SK-N-SH treated with all-trans-retinoic acid at 6 μM for 48 hours (cell line): ENCODE results near the gene TMEM164.

Experiments
- ATAC-seq: fragments of 200-7000 bp; cut with Tn5 transposase; 3 replicates; pipeline ENCODE4 v1.9.1; 2020; ENCODE audit warnings: mild to moderate bottlenecking, moderate library complexity
- ARNTL ChIP-seq: fragments of 450-650 bp; formaldehyde crosslinking; IDR thresholded peaks from 2 replicates; pipeline ENCODE4 v1.5.0; 2020; ENCODE audit warnings: low read depth, mild to moderate bottlenecking, moderate library complexity, borderline replicate concordance
- BACH2 ChIP-seq: fragments of 250-450 bp; sonication (Bioruptor Pico); IDR thresholded peaks from 2 replicates; pipeline ENCODE4 v1.9.0; 2021; ENCODE audit warnings: mild to moderate bottlenecking, borderline replicate concordance
- CSDC2 ChIP-seq: fragments of 250-450 bp; sonication (Bioruptor Pico); IDR thresholded peaks from 2 replicates; pipeline ENCODE4 v1.5.0; 2020; ENCODE audit warnings: mild to moderate bottlenecking, moderate library complexity
- ESRRG ChIP-seq: fragments of 250-450 bp; sonication (Bioruptor Pico); IDR thresholded peaks from 2 replicates; pipeline ENCODE4 v1.6.1; 2021; ENCODE audit warnings: mild to moderate bottlenecking
- GLIS3 ChIP-seq: fragments of 250-450 bp; sonication (Bioruptor Pico); IDR thresholded peaks from 2 replicates; pipeline ENCODE4 v1.5.0; 2020; ENCODE audit warnings: mild to moderate bottlenecking, moderate library complexity
- ISL1 ChIP-seq: fragments of 250-450 bp; sonication (Bioruptor Pico); IDR thresholded peaks from 2 replicates; pipeline ENCODE4 v2.1.2; 2022; ENCODE audit warnings: mild to moderate bottlenecking, moderate library complexity
- OSR1 ChIP-seq: fragments of 250-450 bp; sonication (Bioruptor Pico); IDR thresholded peaks from 2 replicates; pipeline ENCODE4 v1.8.0; 2022; ENCODE audit warnings: moderate library complexity, mild to moderate bottlenecking, inconsistent platforms
- PPARA ChIP-seq: fragments of 250-450 bp; sonication (Bioruptor Pico); IDR thresholded peaks from 2 replicates; pipeline ENCODE4 v1.5.0; 2020; ENCODE audit warnings: mild to moderate bottlenecking, borderline replicate concordance
- RARB ChIP-seq: fragments of 250-450 bp; sonication (Bioruptor Pico); IDR thresholded peaks from 2 replicates; pipeline ENCODE4 v1.8.0; 2021; ENCODE audit warnings: mild to moderate bottlenecking, moderate library complexity
- TCF4 ChIP-seq: fragments of 250-450 bp; sonication (Bioruptor Pico); IDR thresholded peaks from 2 replicates; pipeline ENCODE4 v1.8.0; 2021; ENCODE audit warnings: mild to moderate bottlenecking, moderate library complexity, borderline replicate concordance
- TOX ChIP-seq: fragments of 250-450 bp; sonication (Bioruptor Pico); IDR thresholded peaks from 2 replicates; pipeline ENCODE4 v1.8.0; 2021; ENCODE audit warnings: mild to moderate bottlenecking, moderate library complexity, borderline replicate concordance
- ZFP3 ChIP-seq: fragments of 250-450 bp; sonication (Bioruptor Pico); IDR thresholded peaks from 2 replicates; pipeline ENCODE4 v1.5.0; 2020; ENCODE audit warnings: mild to moderate bottlenecking, moderate library complexity
- ZFP30 ChIP-seq: fragments of 450-650 bp; formaldehyde crosslinking; IDR thresholded peaks from 2 replicates; pipeline ENCODE4 v1.5.0; 2022; ENCODE audit warnings: mild to moderate bottlenecking, moderate library complexity
- ZNF565 ChIP-seq: fragments of 450-650 bp; formaldehyde crosslinking; conservative IDR thresholded peaks from 2 replicates; pipeline ENCODE4 v1.5.0; 2020; ENCODE audit warnings: low read depth, mild to moderate bottlenecking, moderate library complexity
- ZNF70 ChIP-seq: fragments of 450-650 bp; formaldehyde crosslinking; IDR thresholded peaks from 2 replicates; pipeline ENCODE4 v1.5.0; 2020; ENCODE audit warnings: mild to moderate bottlenecking, moderate library complexity
- ZNF8 ChIP-seq: fragments of 450-650 bp; formaldehyde crosslinking; IDR thresholded peaks from 2 replicates; pipeline ENCODE4 v1.5.0; 2020; ENCODE audit warnings: mild to moderate bottlenecking, moderate library complexity
- TF ChIP-seq, protein P1 (sequence below): fragments of 250-450 bp; sonication (Bioruptor Pico); IDR thresholded peaks from 2 replicates; pipeline ENCODE4 v1.5.0; 2020; ENCODE audit warnings: mild to moderate bottlenecking, moderate library complexity
- TF ChIP-seq, protein P2 (sequence below): fragments of 250-450 bp; sonication (Bioruptor Pico); IDR thresholded peaks from 2 replicates; pipeline ENCODE4 v1.8.0; 2020; ENCODE audit warnings: mild to moderate bottlenecking, moderate library complexity, borderline replicate concordance
- TF ChIP-seq, protein P3 (sequence below): fragments of 250-450 bp; sonication (Bioruptor Pico); IDR thresholded peaks from 2 replicates; pipeline ENCODE4 v1.8.0; 2021; ENCODE audit warnings: low read depth, mild to moderate bottlenecking, moderate library complexity, borderline replicate concordance
- TF ChIP-seq, protein P4 (sequence below): fragments of 250-450 bp; sonication (Bioruptor Pico); IDR thresholded peaks from 2 replicates; pipeline ENCODE4 v1.5.1; 2020; ENCODE audit warnings: low read depth, mild to moderate bottlenecking, moderate library complexity

Gene TMEM164

DNA sequence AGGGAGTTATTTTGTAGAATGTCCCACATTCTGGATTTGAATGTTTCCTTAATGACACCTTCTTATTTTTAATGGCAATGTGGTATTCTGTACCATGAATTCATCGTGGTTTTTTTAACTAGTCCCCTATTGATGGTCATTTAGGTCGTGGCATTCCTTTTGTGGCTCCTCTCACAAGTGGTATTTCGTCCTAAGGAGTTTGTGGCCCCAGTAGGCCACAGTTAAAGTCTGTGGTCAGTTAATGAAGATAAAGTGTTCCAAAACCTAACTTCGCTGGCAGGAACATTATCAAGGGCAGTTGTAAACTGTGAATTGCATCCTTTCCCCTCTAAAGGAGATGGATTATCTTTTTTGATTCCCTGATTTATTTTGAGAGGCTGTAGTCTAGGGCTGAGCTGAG, 133.2 kb downstream of the TMEM164 start:
- ATAC-seq: no peak
- TF ChIP-seq OSR1 (CRISPR knock-in tag) (no peak), ESRRG (CRISPR knock-in tag) (no peak), TCF4 (CRISPR knock-in tag) (no peak)
- TF ChIP-seq, protein P1, sequence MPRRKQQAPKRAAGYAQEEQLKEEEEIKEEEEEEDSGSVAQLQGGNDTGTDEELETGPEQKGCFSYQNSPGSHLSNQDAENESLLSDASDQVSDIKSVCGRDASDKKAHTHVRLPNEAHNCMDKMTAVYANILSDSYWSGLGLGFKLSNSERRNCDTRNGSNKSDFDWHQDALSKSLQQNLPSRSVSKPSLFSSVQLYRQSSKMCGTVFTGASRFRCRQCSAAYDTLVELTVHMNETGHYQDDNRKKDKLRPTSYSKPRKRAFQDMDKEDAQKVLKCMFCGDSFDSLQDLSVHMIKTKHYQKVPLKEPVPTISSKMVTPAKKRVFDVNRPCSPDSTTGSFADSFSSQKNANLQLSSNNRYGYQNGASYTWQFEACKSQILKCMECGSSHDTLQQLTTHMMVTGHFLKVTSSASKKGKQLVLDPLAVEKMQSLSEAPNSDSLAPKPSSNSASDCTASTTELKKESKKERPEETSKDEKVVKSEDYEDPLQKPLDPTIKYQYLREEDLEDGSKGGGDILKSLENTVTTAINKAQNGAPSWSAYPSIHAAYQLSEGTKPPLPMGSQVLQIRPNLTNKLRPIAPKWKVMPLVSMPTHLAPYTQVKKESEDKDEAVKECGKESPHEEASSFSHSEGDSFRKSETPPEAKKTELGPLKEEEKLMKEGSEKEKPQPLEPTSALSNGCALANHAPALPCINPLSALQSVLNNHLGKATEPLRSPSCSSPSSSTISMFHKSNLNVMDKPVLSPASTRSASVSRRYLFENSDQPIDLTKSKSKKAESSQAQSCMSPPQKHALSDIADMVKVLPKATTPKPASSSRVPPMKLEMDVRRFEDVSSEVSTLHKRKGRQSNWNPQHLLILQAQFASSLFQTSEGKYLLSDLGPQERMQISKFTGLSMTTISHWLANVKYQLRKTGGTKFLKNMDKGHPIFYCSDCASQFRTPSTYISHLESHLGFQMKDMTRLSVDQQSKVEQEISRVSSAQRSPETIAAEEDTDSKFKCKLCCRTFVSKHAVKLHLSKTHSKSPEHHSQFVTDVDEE (CRISPR knock-in tag): no peak
- TF ChIP-seq, protein P2, sequence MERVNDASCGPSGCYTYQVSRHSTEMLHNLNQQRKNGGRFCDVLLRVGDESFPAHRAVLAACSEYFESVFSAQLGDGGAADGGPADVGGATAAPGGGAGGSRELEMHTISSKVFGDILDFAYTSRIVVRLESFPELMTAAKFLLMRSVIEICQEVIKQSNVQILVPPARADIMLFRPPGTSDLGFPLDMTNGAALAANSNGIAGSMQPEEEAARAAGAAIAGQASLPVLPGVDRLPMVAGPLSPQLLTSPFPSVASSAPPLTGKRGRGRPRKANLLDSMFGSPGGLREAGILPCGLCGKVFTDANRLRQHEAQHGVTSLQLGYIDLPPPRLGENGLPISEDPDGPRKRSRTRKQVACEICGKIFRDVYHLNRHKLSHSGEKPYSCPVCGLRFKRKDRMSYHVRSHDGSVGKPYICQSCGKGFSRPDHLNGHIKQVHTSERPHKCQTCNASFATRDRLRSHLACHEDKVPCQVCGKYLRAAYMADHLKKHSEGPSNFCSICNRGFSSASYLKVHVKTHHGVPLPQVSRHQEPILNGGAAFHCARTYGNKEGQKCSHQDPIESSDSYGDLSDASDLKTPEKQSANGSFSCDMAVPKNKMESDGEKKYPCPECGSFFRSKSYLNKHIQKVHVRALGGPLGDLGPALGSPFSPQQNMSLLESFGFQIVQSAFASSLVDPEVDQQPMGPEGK (CRISPR knock-in tag): no peak

DNA sequence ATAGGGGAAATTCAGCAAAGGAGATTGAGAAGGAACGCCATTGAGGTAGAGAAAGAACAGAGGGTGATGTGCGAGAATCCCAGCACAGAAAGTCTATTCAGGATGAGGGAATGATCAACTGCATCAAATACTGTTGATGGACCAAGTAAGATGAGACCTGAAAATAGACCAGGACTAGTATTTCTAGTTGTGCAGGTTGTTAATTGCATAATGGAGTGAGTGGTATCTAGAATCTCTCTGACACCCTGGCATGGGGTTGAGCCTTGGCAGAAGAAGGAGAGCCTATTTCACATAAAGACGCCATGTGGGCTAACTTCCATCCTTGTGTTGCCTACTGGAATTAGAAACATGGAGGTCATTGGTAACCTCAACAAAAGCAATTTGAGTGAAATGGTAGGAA, 135.6 kb downstream of the TMEM164 start:
- TF ChIP-seq ZFP30 (CRISPR knock-in tag) (no peak), CSDC2 (CRISPR knock-in tag) (no peak), OSR1 (CRISPR knock-in tag) (no peak), ZNF565 (CRISPR knock-in tag) (no peak), PPARA (CRISPR knock-in tag) (no peak), ZNF70 (CRISPR knock-in tag) (no peak), TOX (CRISPR knock-in tag) (no peak), ESRRG (CRISPR knock-in tag) (no peak), RARB (no peak), ISL1 (CRISPR knock-in tag) (no peak), ZNF8 (CRISPR knock-in tag) (no peak), GLIS3 (no peak), ZFP3 (CRISPR knock-in tag) (no peak), ARNTL (CRISPR knock-in tag) (no peak), BACH2 (CRISPR knock-in tag) (no peak)
- TF ChIP-seq, protein P2 (CRISPR knock-in tag): no peak
- TF ChIP-seq, protein P1 (CRISPR knock-in tag): no peak
- TF ChIP-seq, protein P3, sequence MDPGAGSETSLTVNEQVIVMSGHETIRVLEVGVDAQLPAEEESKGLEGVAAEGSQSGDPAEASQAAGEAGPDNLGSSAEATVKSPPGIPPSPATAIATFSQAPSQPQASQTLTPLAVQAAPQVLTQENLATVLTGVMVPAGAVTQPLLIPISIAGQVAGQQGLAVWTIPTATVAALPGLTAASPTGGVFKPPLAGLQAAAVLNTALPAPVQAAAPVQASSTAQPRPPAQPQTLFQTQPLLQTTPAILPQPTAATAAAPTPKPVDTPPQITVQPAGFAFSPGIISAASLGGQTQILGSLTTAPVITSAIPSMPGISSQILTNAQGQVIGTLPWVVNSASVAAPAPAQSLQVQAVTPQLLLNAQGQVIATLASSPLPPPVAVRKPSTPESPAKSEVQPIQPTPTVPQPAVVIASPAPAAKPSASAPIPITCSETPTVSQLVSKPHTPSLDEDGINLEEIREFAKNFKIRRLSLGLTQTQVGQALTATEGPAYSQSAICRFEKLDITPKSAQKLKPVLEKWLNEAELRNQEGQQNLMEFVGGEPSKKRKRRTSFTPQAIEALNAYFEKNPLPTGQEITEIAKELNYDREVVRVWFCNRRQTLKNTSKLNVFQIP: no peak
- TF ChIP-seq, protein P4, sequence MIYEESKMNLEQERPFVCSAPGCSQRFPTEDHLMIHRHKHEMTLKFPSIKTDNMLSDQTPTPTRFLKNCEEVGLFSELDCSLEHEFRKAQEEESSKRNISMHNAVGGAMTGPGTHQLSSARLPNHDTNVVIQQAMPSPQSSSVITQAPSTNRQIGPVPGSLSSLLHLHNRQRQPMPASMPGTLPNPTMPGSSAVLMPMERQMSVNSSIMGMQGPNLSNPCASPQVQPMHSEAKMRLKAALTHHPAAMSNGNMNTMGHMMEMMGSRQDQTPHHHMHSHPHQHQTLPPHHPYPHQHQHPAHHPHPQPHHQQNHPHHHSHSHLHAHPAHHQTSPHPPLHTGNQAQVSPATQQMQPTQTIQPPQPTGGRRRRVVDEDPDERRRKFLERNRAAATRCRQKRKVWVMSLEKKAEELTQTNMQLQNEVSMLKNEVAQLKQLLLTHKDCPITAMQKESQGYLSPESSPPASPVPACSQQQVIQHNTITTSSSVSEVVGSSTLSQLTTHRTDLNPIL (CRISPR knock-in tag): no peak
- TF ChIP-seq, all 23 proteins: peak for 0
- no peak for ATAC-seq
